PC-3 (cell line): ENCODE results near the gene SH3GL3. TPM values are rescaled to one million over a fixed set of nuclear protein-coding genes. Genes with fewer than 3 reads are reported as not detected.

ENCODE experiments used
- ATAC-seq: fragments of 200-7000 bp; cut with Tn5 transposase; 2 replicates; pipeline ENCODE4 v1.9.1; 2020; ENCODE audit warnings: mild to moderate bottlenecking, moderate library complexity
- BruUV-seq: library from RNA; stranded (reverse); fragments of 400-500 nt; replicated peaks from 2 replicates; lab custom pipeline; 2021; lab: Mats Ljungman, UMichigan
- CTCF ChIA-PET: fragments of 300-600 bp; sonication (Branson Sonifier 250); formaldehyde crosslinking; loops from one replicate; lab custom pipeline; 2022; ENCODE audit warnings: antibody characterized with exemption; lab: Charles Lee
- POLR2A ChIA-PET: fragments of 300-600 bp; sonication (Branson Sonifier 250); formaldehyde crosslinking; loops from one replicate; lab custom pipeline; 2022; ENCODE audit warnings: antibody characterized with exemption; ENCODE audit not compliant: unreplicated experiment; lab: Charles Lee
- DNase-seq: peaks from one replicate; pipeline ENCODE4 v3.0.0-alpha.2; 2015
- H2AFZ ChIP-seq: fragments of 300-600 bp; sonication (generic); 2 replicates; pipeline ENCODE4 v1.6.0; 2016; ENCODE audit warnings: antibody characterized with exemption, low read length
- H3F3A ChIP-seq: fragments of 300-600 bp; sonication (generic); one replicate; pipeline ENCODE4 v1.6.0; 2017; ENCODE audit warnings: antibody characterized with exemption, low read length, control low read depth, mild to moderate bottlenecking; ENCODE audit not compliant: unreplicated experiment
- H3K27ac ChIP-seq: fragments of 300-600 bp; sonication (generic); 2 replicates; pipeline ENCODE4 v1.5.1; 2016; ENCODE audit warnings: mild to moderate bottlenecking, low read length
- H3K27me3 ChIP-seq: fragments of 300-600 bp; sonication (generic); 2 replicates; pipeline ENCODE4 v1.6.1; 2016; ENCODE audit warnings: low read length, mixed read lengths
- H3K36me3 ChIP-seq: fragments of 300-600 bp; sonication (generic); 2 replicates; pipeline ENCODE4 v1.6.1; 2016; ENCODE audit warnings: low read depth, mixed run types, low read length, mixed read lengths
- H3K4me1 ChIP-seq: fragments of 300-600 bp; sonication (generic); 2 replicates; pipeline ENCODE4 v1.5.1; 2016; ENCODE audit warnings: low read length; ENCODE audit not compliant: insufficient read depth
- H3K4me2 ChIP-seq: fragments of 300-600 bp; sonication (generic); 2 replicates; pipeline ENCODE4 v1.6.0; 2016; ENCODE audit warnings: low read length
- H3K4me3 ChIP-seq: fragments of 300-600 bp; sonication (generic); 2 replicates; pipeline ENCODE4 v1.5.1; 2016; ENCODE audit warnings: mild to moderate bottlenecking, low read length, mixed read lengths
- H3K79me2 ChIP-seq: fragments of 300-600 bp; sonication (generic); 2 replicates; pipeline ENCODE4 v1.6.1; 2017; ENCODE audit warnings: low read length, mixed read lengths
- H3K9ac ChIP-seq: fragments of 300-600 bp; sonication (generic); 2 replicates; pipeline ENCODE4 v1.6.0; 2016; ENCODE audit warnings: mild to moderate bottlenecking, low read length
- H3K9me2 ChIP-seq: fragments of 300-600 bp; sonication (generic); replicated peaks from 2 replicates; pipeline ENCODE4 v1.6.1; 2016; ENCODE audit warnings: mixed run types, low read length, mixed read lengths
- H3K9me3 ChIP-seq: fragments of 300-600 bp; sonication (generic); 2 replicates; pipeline ENCODE4 v1.6.1; 2016; ENCODE audit warnings: low read length, mixed read lengths
- H4K20me1 ChIP-seq: fragments of 300-600 bp; sonication (generic); 2 replicates; pipeline ENCODE4 v1.6.1; 2016; ENCODE audit warnings: low read length, mixed read lengths
- EZH2 ChIP-seq: fragments of 300-600 bp; sonication (generic); IDR thresholded peaks from one replicate; pipeline ENCODE4 v1.6.1; 2017; ENCODE audit warnings: antibody characterized with exemption, mild to moderate bottlenecking, low read length; ENCODE audit not compliant: unreplicated experiment
- EZH2phosphoT487 ChIP-seq: fragments of 300-600 bp; sonication (generic); IDR thresholded peaks from 2 replicates; pipeline ENCODE4 v1.6.1; 2018; ENCODE audit warnings: mild to moderate bottlenecking, antibody characterized with exemption, low read length, borderline replicate concordance
- intact Hi-C: fragments of 100-400 bp; cut with micrococcal nuclease; formaldehyde crosslinking; loops from 2 replicates; pipeline ENCODE4 v1.9.0; 2023
- total RNA-seq: library from RNA; depleted of rRNA; stranded (reverse); fragments of >200 nt; gene quantifications from 2 replicates; pipeline ENCODE4 v1.2.3, GENCODE V29; 2014
- TF ChIP-seq, protein P1 (sequence below): fragments of 300-600 bp; sonication (generic); conservative IDR thresholded peaks from 2 replicates; pipeline ENCODE4 v1.5.1; 2017; ENCODE audit warnings: antibody characterized with exemption, low read depth, mild to moderate bottlenecking, low read length

SH3GL3 gene
- total RNA-seq, 1 experiment from 2014 or later = 3.6 TPM

GRCh38 chr15:83644439-83644838 is 197.3 kb downstream of the SH3GL3 start:
- CTCF ChIA-PET = no interaction called here

GRCh38 chr15:83650831-83651230 is 203.7 kb downstream of the SH3GL3 start:
- Histone ChIP-seq H3K27me3 (no peaks in the 10 kb centered on the region), H4K20me1 (no peaks in the 10 kb centered on the region), H3K4me2 (no peak overlapping the region), H3K9ac (no peak overlapping the region), H2AFZ (no peak overlapping the region), H3K79me2 (peaks cover 13% of the 10 kb centered on the region), H3K27ac (peak overlapping the region; percentile 5; the same call in 1 of the 2 replicates), H3K36me3 (no peaks in the 10 kb centered on the region), H3K9me2 (no peaks in the 10 kb centered on the region), H3K4me3 (no peak overlapping the region), H3K4me1 (peaks cover 31% of the 10 kb centered on the region), H3F3A (no peaks in the 10 kb centered on the region), H3K9me3 (no peaks in the 10 kb centered on the region)
- BruUV-seq = no TSS peak
- no peak for TF ChIP-seq EZH2
- TF ChIP-seq, protein P1, sequence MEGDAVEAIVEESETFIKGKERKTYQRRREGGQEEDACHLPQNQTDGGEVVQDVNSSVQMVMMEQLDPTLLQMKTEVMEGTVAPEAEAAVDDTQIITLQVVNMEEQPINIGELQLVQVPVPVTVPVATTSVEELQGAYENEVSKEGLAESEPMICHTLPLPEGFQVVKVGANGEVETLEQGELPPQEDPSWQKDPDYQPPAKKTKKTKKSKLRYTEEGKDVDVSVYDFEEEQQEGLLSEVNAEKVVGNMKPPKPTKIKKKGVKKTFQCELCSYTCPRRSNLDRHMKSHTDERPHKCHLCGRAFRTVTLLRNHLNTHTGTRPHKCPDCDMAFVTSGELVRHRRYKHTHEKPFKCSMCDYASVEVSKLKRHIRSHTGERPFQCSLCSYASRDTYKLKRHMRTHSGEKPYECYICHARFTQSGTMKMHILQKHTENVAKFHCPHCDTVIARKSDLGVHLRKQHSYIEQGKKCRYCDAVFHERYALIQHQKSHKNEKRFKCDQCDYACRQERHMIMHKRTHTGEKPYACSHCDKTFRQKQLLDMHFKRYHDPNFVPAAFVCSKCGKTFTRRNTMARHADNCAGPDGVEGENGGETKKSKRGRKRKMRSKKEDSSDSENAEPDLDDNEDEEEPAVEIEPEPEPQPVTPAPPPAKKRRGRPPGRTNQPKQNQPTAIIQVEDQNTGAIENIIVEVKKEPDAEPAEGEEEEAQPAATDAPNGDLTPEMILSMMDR = no peak
- TF ChIP-seq EZH2phosphoT487 = no peak
- intact Hi-C loops = loop anchor here (5.0 to 10.0 kb wide), 3 partner anchors 84 to 384 kb away; no protein-coding TSS in a partner anchor
- no peak for ATAC-seq
- CTCF ChIA-PET = no interaction called here
- no peak for DNase-seq
- POLR2A ChIA-PET = no interaction called here

More at GRCh38 chr15:83644439-83644838, 197.3 kb downstream of the SH3GL3 start:
- ATAC-seq (no peak), DNase-seq (no peak)
- intact Hi-C loops = no loop called here
- H3K27me3 ChIP-seq = no peaks in the 10 kb centered on the region
- no peaks in the 10 kb centered on the region for H3K79me2 ChIP-seq
- no peaks in the 10 kb centered on the region for H3F3A ChIP-seq
- H3K9me2 ChIP-seq = no peaks in the 10 kb centered on the region
- H3K4me3 ChIP-seq = no peak overlapping the region
- BruUV-seq = no TSS peak
- no peak overlapping the region for H2AFZ ChIP-seq
- H3K4me2 ChIP-seq = no peak overlapping the region
- no peaks in the 10 kb centered on the region for H3K36me3 ChIP-seq
- no peaks in the 10 kb centered on the region for H3K9me3 ChIP-seq
- no peaks in the 10 kb centered on the region for H3K4me1 ChIP-seq
- H3K27ac ChIP-seq = no peak overlapping the region
- H3K9ac ChIP-seq = no peak overlapping the region
- POLR2A ChIA-PET = no interaction called here
- no peaks in the 10 kb centered on the region for H4K20me1 ChIP-seq
- TF ChIP-seq, protein P1 = no peak
- TF ChIP-seq EZH2 = no peak
- TF ChIP-seq EZH2phosphoT487 = no peak

GRCh38 chr15:83651541-83651940 is 204.4 kb downstream of the SH3GL3 start:
- peak overlapping the region; percentile 39; the same call in 1 of the 2 replicates for H2AFZ ChIP-seq
- H3K4me3 ChIP-seq = no peak overlapping the region
- H4K20me1 ChIP-seq = no peaks in the 10 kb centered on the region
- H3K9ac ChIP-seq = no peak overlapping the region
- BruUV-seq = no TSS peak
- DNase-seq (peak; percentile 70), ATAC-seq (peak; percentile 43; the same call in 1 of the 2 replicates)
- no peaks in the 10 kb centered on the region for H3K27me3 ChIP-seq
- H3K36me3 ChIP-seq = no peaks in the 10 kb centered on the region
- peak overlapping the region; percentile 35 for H3K27ac ChIP-seq
- intact Hi-C loops = loop anchor here (5.0 to 10.0 kb wide), 3 partner anchors 84 to 383 kb away; no protein-coding TSS in a partner anchor
- peaks cover 36% of the 10 kb centered on the region for H3K4me1 ChIP-seq
- peaks cover 13% of the 10 kb centered on the region for H3K79me2 ChIP-seq
- ChIA-PET POLR2A (no interaction called here), CTCF (interaction anchor here (1.1 kb wide), 1 partner anchor 95 kb away, joined by 4 read pairs; no protein-coding TSS in a partner anchor)
- no peaks in the 10 kb centered on the region for H3K9me2 ChIP-seq
- no peaks in the 10 kb centered on the region for H3K9me3 ChIP-seq
- H3F3A ChIP-seq = no peaks in the 10 kb centered on the region
- H3K4me2 ChIP-seq = peak overlapping the region; percentile 4; the same call in 1 of the 2 replicates
- no peak for TF ChIP-seq EZH2
- TF ChIP-seq, protein P1 = no peak
- TF ChIP-seq EZH2phosphoT487 = no peak
